ENCODE measurements around the gene XYLT1. TPM values are rescaled to one million over a fixed set of nuclear protein-coding genes. Genes with fewer than 3 reads are reported as not detected.

The XYLT1 gene
- total and polyA plus RNA-seq, 2 of the 8 experiments (the other 6 are each of a cell fraction or from before 2014, with no cell fraction given), result 6.6 to 25.4 TPM

- TF ChIP-seq KDM4A (IDR thresholded peaks at IDR 0.05; ENCODE audit: low read depth, low read length, severe bottlenecking) (no peak), YY1 (IDR thresholded peaks at IDR 0.05; ENCODE audit: low read depth, low read length) (no peak)
Observed at GRCh38 chr16:17389384-17389783, 81.4 kb downstream of the XYLT1 start (continued).

All from H1 (cell line).